Left lobe of liver (tissue), 2 donors: ENCODE data around the gene RPL6. TPM values are rescaled to one million over a fixed set of nuclear protein-coding genes. Genes with fewer than 3 reads are reported as not detected.

ENCODE experiments used
- ATAC-seq: fragments of 200-7000 bp; cut with Tn5 transposase; one replicate; pipeline ENCODE4 v1.9.1; 2020; ENCODE audit warnings: mild to moderate bottlenecking, moderate library complexity
- DNase-seq: peaks from one replicate; pipeline ENCODE4 v3.0.0-alpha.2; 2020; ENCODE audit warnings: low spot score
- total RNA-seq: library from RNA; stranded (reverse); gene quantifications from one replicate; pipeline ENCODE4 v1.2.1, GENCODE V29; 2021
- donor health status: DM: no; HTN: no; CAD: no; lungs with moderate emphysema.
- donor health status: DM: no; HTN: yes; CAD: no.

The RPL6 gene
- total RNA-seq, 1 donor from 2014 or later: 449 TPM

GRCh38 chr12:112381406-112381882 lies 28.0 kb downstream of the RPL6 start:
- ATAC-seq: peak; percentile 53

GRCh38 chr12:112380663-112381405 lies 28.6 kb downstream of the RPL6 start:
- ATAC-seq (no peak), DNase-seq (peak; percentile 40)

More at GRCh38 chr12:112381406-112381882, 28.0 kb downstream of the RPL6 start:
- peak; percentile 50 for DNase-seq

GRCh38 chr12:112375105-112375504 lies 34.3 kb downstream of the RPL6 start:
- no peak for ATAC-seq

DNA sequence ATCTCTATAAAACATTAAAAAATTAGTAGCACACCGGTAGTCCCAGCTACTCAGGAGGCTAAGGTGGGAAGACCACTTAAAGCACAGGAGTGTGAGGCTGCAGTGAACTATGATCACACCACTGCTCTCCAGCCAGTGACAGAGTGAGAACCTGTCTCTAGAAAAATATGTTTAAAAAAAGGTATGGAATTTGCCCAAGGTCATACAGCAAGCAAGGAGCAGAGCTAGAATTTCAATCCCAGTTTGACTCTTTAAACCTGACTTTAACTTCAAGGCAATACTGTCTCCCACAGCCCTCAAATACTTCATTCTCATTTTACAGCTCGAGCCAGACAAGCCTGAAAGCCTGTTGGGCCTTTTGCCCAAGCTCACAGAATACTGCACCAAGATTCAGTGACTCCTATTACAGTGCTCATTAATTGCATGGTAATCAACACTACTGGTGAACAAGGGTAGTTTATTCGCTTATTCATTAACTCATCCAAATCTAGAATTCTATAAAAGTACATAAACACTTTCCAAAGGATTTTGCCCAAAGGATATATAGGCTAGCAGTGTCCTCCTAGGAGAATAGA lies 35.2 kb downstream of the RPL6 start:
- no peak for ATAC-seq
- DNase-seq: no peak

More at GRCh38 chr12:112375105-112375504, 34.3 kb downstream of the RPL6 start:
- no peak for DNase-seq

GRCh38 chr12:112370868-112371510 lies 38.4 kb downstream of the RPL6 start:
- DNase-seq: no peak
- ATAC-seq: no peak

- DNase-seq (no peak), ATAC-seq (no peak)
Measured at GRCh38 chr12:112370199-112370598, 39.2 kb downstream of the RPL6 start.

- no peak for DNase-seq
- no peak for ATAC-seq
Measured at GRCh38 chr12:112368856-112369255, 40.5 kb downstream of the RPL6 start.

DNA sequence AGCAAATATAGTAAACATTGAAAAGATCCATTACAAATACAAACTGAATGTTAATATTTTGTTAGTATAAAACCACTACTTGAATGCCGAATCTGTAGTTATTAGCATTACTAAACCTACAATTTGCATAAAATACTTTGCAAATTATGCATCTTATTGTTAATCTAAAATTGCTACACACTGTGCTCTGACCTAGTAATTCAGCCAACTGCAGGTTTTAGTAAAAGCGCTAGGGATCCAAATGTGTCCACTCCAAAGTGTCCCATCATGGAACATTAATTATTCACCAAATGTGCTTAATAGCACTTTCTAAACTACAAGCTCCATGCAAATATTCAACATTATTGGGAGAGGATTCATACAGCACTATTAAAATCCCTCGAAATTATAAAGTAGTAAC lies 41.4 kb downstream of the RPL6 start:
- ATAC-seq (no peak), DNase-seq (no peak)

GRCh38 chr12:112362310-112362709 lies 47.1 kb downstream of the RPL6 start:
- DNase-seq (no peak), ATAC-seq (no peak)

- no peak for ATAC-seq
Measured at GRCh38 chr12:112361271-112361670, 48.1 kb downstream of the RPL6 start.

GRCh38 chr12:112359290-112359689 lies 50.1 kb downstream of the RPL6 start:
- DNase-seq (no peak), ATAC-seq (no peak)

More at GRCh38 chr12:112361271-112361670, 48.1 kb downstream of the RPL6 start:
- DNase-seq: no peak

DNA sequence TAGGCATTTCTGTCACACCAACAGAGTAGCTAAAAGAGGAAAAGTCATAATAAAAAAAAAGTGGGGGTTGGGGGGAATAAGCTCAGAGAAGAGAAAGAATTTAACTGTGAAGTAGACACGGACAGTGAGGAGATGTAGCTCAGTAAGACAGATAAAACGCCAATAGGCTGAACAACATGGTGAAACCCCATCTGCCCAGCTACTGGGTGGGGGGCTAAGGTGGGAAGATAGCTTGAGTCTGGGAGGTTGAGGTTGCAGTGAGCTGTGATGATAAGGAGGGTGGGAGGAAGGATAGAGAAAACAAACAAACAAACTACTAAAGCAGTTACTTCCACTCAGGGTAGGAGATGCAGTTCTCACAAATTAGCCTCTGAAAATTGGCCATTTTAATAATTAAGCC lies 52.2 kb downstream of the RPL6 start:
- ATAC-seq (no peak), DNase-seq (no peak)

Other genes with a start within 250 kb of the RPL6 start
- gene HECTD4, start 27.2 kb downstream of the RPL6 start, total RNA-seq: 34.8 TPM
- 79.1 TPM for gene PTPN11, start 9.3 kb upstream of the RPL6 start, total RNA-seq